Left ventricle myocardium inferior (tissue), 1 donor: ENCODE results near the gene PPP3R1. TPM values are rescaled to one million over a fixed set of nuclear protein-coding genes. Genes with fewer than 3 reads are reported as not detected.

Experiments
- DNase-seq: peaks from one replicate; pipeline ENCODE4 v3.0.0-alpha.2; 2020
- H3K27ac ChIP-seq: fragments of 200-600 bp; replicated peaks from 2 replicates; pipeline ENCODE4 v1.8.0; 2021
- H3K27me3 ChIP-seq: fragments of 200-600 bp; 2 replicates; pipeline ENCODE4 v1.8.0; 2021; ENCODE audit warnings: low read depth
- H3K36me3 ChIP-seq: fragments of 200-600 bp; 2 replicates; pipeline ENCODE4 v1.8.0; 2021
- H3K4me1 ChIP-seq: fragments of 200-600 bp; 2 replicates; pipeline ENCODE4 v1.8.0; 2021
- H3K4me3 ChIP-seq: fragments of 200-600 bp; 2 replicates; pipeline ENCODE4 v1.8.0; 2021; ENCODE audit warnings: mild to moderate bottlenecking, moderate library complexity
- H3K9me3 ChIP-seq: fragments of 200-600 bp; replicated peaks from 2 replicates; pipeline ENCODE4 v1.8.0; 2021
- intact Hi-C: fragments of 100-400 bp; cut with micrococcal nuclease; formaldehyde crosslinking; loops from one replicate; pipeline ENCODE4 v1.11.0; 2022
- total RNA-seq: library from RNA; stranded (reverse); fragmentation: NEBNext Ultra II Directional; extraction: Animal tissue kit (Norgen Biotek cat#: 25700); gene quantifications from one replicate; pipeline ENCODE4 v1.2.1, GENCODE V29; 2021
- TF ChIP-seq, protein P1 (sequence below): fragments of 200-600 bp; IDR thresholded peaks from 2 replicates; pipeline ENCODE4 v1.8.0; 2021; ENCODE audit warnings: antibody characterized with exemption, mild to moderate bottlenecking, borderline replicate concordance
- donor health status: DM: no; HTN: yes; CAD: no; lungs with severe emphysema.

The PPP3R1 gene
- total RNA-seq, 1 donor from 2014 or later = 34.6 TPM

GRCh38 chr2:68217729-68218128, 34.6 kb downstream of the PPP3R1 start:
- TF ChIP-seq, protein P1, sequence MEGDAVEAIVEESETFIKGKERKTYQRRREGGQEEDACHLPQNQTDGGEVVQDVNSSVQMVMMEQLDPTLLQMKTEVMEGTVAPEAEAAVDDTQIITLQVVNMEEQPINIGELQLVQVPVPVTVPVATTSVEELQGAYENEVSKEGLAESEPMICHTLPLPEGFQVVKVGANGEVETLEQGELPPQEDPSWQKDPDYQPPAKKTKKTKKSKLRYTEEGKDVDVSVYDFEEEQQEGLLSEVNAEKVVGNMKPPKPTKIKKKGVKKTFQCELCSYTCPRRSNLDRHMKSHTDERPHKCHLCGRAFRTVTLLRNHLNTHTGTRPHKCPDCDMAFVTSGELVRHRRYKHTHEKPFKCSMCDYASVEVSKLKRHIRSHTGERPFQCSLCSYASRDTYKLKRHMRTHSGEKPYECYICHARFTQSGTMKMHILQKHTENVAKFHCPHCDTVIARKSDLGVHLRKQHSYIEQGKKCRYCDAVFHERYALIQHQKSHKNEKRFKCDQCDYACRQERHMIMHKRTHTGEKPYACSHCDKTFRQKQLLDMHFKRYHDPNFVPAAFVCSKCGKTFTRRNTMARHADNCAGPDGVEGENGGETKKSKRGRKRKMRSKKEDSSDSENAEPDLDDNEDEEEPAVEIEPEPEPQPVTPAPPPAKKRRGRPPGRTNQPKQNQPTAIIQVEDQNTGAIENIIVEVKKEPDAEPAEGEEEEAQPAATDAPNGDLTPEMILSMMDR = no peak
- H3K4me3 ChIP-seq = no peak overlapping the region
- H3K36me3 ChIP-seq = peaks cover 9% of the 10 kb centered on the region
- H3K27me3 ChIP-seq = no peaks in the 10 kb centered on the region
- H3K4me1 ChIP-seq = peaks cover 67% of the 10 kb centered on the region
- no peak for DNase-seq
- H3K27ac ChIP-seq = no peak overlapping the region
- peaks cover 12% of the 10 kb centered on the region for H3K9me3 ChIP-seq
- intact Hi-C loops = no loop called here

DNA sequence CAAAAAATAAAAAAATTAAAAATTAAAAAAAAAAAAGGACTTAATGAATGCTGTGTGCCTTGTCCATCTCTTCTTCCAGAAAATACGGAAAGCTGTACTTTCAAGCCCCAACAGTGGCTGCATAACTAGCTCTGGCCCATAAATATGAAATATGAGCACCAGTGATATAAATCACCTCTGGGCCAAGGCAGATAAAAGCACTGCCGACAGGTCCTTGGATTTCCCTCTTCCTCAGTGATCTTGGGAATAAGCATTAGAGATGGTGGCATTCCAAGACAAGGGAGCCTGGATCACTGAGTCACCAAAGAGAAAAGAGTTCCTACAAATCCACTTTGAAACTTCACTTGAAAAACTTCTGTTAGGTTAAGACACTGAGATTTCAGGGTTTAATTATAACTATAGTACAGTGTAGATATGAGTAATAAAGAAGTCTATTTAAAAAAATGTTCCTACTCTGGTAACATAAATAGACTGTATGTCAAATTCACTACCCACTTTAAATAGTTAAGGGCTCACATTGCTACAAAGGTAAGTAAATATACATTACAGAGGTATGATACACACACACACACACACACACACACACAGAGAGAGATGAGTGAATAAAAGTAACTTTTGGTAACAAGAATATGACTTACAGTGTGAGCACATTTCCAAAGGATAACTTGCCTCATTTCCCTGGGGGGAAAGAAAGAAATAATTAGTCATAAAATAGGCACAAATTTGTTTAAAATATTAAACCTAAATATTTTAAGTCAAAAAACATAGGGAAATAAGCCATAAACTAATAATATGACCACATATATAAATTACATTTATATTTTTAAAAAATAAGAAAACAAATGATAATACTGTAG, 35.6 kb downstream of the PPP3R1 start:
- Histone ChIP-seq H3K27ac (no peak overlapping the region), H3K4me3 (no peak overlapping the region)
- intact Hi-C loops = no loop called here

DNA sequence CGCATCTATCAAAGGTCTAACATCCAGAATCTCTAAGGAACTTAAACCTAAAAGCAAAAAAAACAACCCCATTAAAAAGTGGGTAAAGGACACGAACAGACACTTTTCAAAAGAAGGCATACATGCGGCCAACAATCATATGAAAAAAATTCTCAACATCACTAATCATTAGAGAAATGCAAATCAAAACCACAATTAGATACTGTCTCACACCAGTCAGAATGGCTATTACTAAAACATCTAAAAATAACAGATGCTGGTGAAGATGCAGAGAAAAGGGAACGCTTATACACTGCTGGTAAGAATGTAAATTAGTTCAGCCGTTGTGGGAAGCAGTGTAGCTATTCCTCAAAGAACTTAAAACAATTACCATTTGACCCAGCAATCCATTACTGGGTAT, 38.0 kb downstream of the PPP3R1 start:
- Histone ChIP-seq H3K36me3 (peaks cover 9% of the 10 kb centered on the region), H3K4me3 (no peak overlapping the region), H3K27ac (no peak overlapping the region), H3K4me1 (peaks cover 49% of the 10 kb centered on the region), H3K9me3 (no peaks in the 10 kb centered on the region), H3K27me3 (no peaks in the 10 kb centered on the region)
- no peak for DNase-seq
- TF ChIP-seq, protein P1 = no peak
- intact Hi-C loops = no loop called here

More for the DNA sequence above, 35.6 kb downstream of the PPP3R1 start:
- TF ChIP-seq, protein P1 = no peak
- Histone ChIP-seq H3K9me3 (peaks cover 6% of the 10 kb centered on the region), H3K27me3 (no peaks in the 10 kb centered on the region), H3K36me3 (peaks cover 9% of the 10 kb centered on the region), H3K4me1 (peaks cover 63% of the 10 kb centered on the region)
- DNase-seq = no peak

- TF ChIP-seq, protein P1 = no peak
- no peak overlapping the region for H3K4me3 ChIP-seq
- no peak for DNase-seq
- no peak overlapping the region for H3K27ac ChIP-seq
- H3K4me1 ChIP-seq = peaks cover 57% of the 10 kb centered on the region
- H3K36me3 ChIP-seq = no peaks in the 10 kb centered on the region
- intact Hi-C loops = no loop called here
- H3K27me3 ChIP-seq = no peaks in the 10 kb centered on the region
- no peaks in the 10 kb centered on the region for H3K9me3 ChIP-seq
Measured at GRCh38 chr2:68206793-68207192, 45.5 kb downstream of the PPP3R1 start.

- no peaks in the 10 kb centered on the region for H3K27me3 ChIP-seq
- no peak for DNase-seq
- peaks cover 60% of the 10 kb centered on the region for H3K4me1 ChIP-seq
- intact Hi-C loops = no loop called here
- H3K4me3 ChIP-seq = no peak overlapping the region
- no peaks in the 10 kb centered on the region for H3K9me3 ChIP-seq
- TF ChIP-seq, protein P1 = no peak
- no peaks in the 10 kb centered on the region for H3K36me3 ChIP-seq
- H3K27ac ChIP-seq = no peak overlapping the region
Measured at GRCh38 chr2:68203587-68203986, 48.7 kb downstream of the PPP3R1 start.
